Panc1 (cell line): Measurements from ENCODE around the gene HOXC9. TPM values are rescaled to one million over a fixed set of nuclear protein-coding genes. Genes with fewer than 3 reads are reported as not detected.

Experiments used
- ATAC-seq: fragments of 200-7000 bp; cut with Tn5 transposase; 2 replicates; pipeline ENCODE4 v1.9.1; 2020; ENCODE audit warnings: mild to moderate bottlenecking, moderate library complexity
- BruUV-seq: library from RNA; stranded (reverse); fragments of 400-500 nt; replicated peaks from 2 replicates; lab custom pipeline; 2021; lab: Mats Ljungman, UMichigan
- CTCF ChIA-PET: fragments of 300-600 bp; sonication (Branson Sonifier 250); formaldehyde crosslinking; loops from one replicate; lab custom pipeline; 2022; ENCODE audit warnings: antibody characterized with exemption; lab: Charles Lee
- POLR2A ChIA-PET: fragments of 300-600 bp; sonication (Branson Sonifier 250); formaldehyde crosslinking; loops from one replicate; lab custom pipeline; 2022; ENCODE audit warnings: antibody characterized with exemption; lab: Charles Lee
- DNase-seq: peaks from one replicate; pipeline ENCODE4 v3.0.0-alpha.2; 2010; ENCODE audit warnings: low read depth, low spot score
- H3K27ac ChIP-seq: 2 replicates; pipeline ENCODE4 v1.5.1; 2011; ENCODE audit warnings: mild to moderate bottlenecking, low read length, inconsistent platforms
- H3K27me3 ChIP-seq: fragments of 200-500 bp; sonication (Bioruptor generic); 2 replicates; pipeline ENCODE4 v1.6.0; 2014; ENCODE audit warnings: low read length, inconsistent platforms; ENCODE audit not compliant: control insufficient read depth, insufficient read depth
- H3K36me3 ChIP-seq: fragments of 200-500 bp; sonication (Bioruptor generic); 2 replicates; pipeline ENCODE4 v1.5.1; 2014; ENCODE audit warnings: inconsistent platforms, mild to moderate bottlenecking, low read length, moderate library complexity; ENCODE audit not compliant: control insufficient read depth, insufficient read depth
- H3K4me1 ChIP-seq: 2 replicates; pipeline ENCODE4 v1.5.1; 2011; ENCODE audit warnings: inconsistent platforms, mild to moderate bottlenecking, low read length, moderate library complexity; ENCODE audit not compliant: control insufficient read depth, insufficient read depth
- H3K4me3 ChIP-seq, 2 experiments: 2 replicates each; pipeline ENCODE4 v1.5.1; 2011 to 2012; ENCODE audit warnings: low read depth in 2 of 2, low read length in 2 of 2, mild to moderate bottlenecking in 2 of 2, inconsistent platforms in 1 of 2, moderate library complexity in 1 of 2
- H3K9me3 ChIP-seq: fragments of 200-500 bp; sonication (Bioruptor generic); 2 replicates; pipeline ENCODE4 v1.5.1; 2014; ENCODE audit warnings: low read depth, mild to moderate bottlenecking, inconsistent platforms, low read length, moderate library complexity; ENCODE audit not compliant: control insufficient read depth, insufficient read depth
- CTCF ChIP-seq: fragments of 450-650 bp; IDR thresholded peaks from 2 replicates; pipeline ENCODE4 v1.5.1; 2017; ENCODE audit warnings: mild to moderate bottlenecking
- POLR2AphosphoS5 ChIP-seq: IDR thresholded peaks from 2 replicates; pipeline ENCODE4 v1.6.1; 2012; ENCODE audit warnings: mild to moderate bottlenecking, low read depth, low read length, moderate library complexity
- REST ChIP-seq, 2 experiments: IDR thresholded peaks; 2 replicates each; pipeline ENCODE4 v1.6.1; 2011 to 2012; ENCODE audit warnings: low read depth in 2 of 2, control low read depth in 1 of 2, low read length in 1 of 2, mild to moderate bottlenecking in 1 of 2, moderate library complexity in 1 of 2; ENCODE audit not compliant: insufficient read depth in 1 of 2
- SIN3A ChIP-seq: IDR thresholded peaks from 2 replicates; pipeline ENCODE4 v1.6.1; 2012; ENCODE audit warnings: low read depth, mild to moderate bottlenecking, low read length, moderate library complexity, borderline replicate concordance; ENCODE audit not compliant: insufficient read depth
- TCF7L2 ChIP-seq: IDR thresholded peaks from 2 replicates; pipeline ENCODE4 v1.6.1; 2011; ENCODE audit warnings: mild to moderate bottlenecking, low read depth, low read length, inconsistent platforms
- in situ Hi-C: cut with HindIII; loops from 2 replicates; pipeline ENCODE4 v1.10.0; 2016; ENCODE audit warnings: low sequenced_read_pairs, low pct_unique_long_range_greater_than_20kb
- intact Hi-C: fragments of 100-400 bp; cut with micrococcal nuclease; formaldehyde crosslinking; loops from one replicate; pipeline ENCODE4 v1.10.0; 2022; ENCODE audit not compliant: unreplicated experiment
- total RNA-seq: library from RNA; stranded (reverse); gene quantifications from one replicate; pipeline ENCODE4 v1.2.1, GENCODE V29; 2021; ENCODE audit not compliant: unreplicated experiment

Gene HOXC9
- total RNA-seq, 1 experiment from 2014 or later = 37.2 TPM

GRCh38 chr12:54030889-54031471 is 31.0 kb downstream of the HOXC9 start:
- in situ Hi-C loops (no loop called here), intact Hi-C loops (no loop called here)
- no peak for ATAC-seq

GRCh38 chr12:54031480-54031879 is 31.5 kb downstream of the HOXC9 start:
- ChIA-PET POLR2A (no interaction called here), CTCF (interaction anchor here (0.5 to 1.8 kb wide), 8 partner anchors 47 to 278 kb away, joined by 3 to 19 read pairs (median 6); partner anchors contain the start of gene HOXC10)
- no peak overlapping the region for H3K4me3 ChIP-seq
- H3K4me1 ChIP-seq = peaks cover 95% of the 10 kb centered on the region
- in situ Hi-C loops = no loop called here
- intact Hi-C loops = no loop called here
- H3K36me3 ChIP-seq = peaks cover 4% of the 10 kb centered on the region; the same call in 1 of the 2 replicates
- peak overlapping the region; percentile 78 for H3K27ac ChIP-seq
- DNase-seq (no peak), ATAC-seq (no peak)
- no TSS peak for BruUV-seq
- TF ChIP-seq REST (IDR thresholded peaks at IDR 0.05; ENCODE audit: insufficient read depth in 1 of 2, low read depth in 2 of 2, low read length in 1 of 2) = no peak
- TF ChIP-seq POLR2AphosphoS5 = no peak
- TF ChIP-seq SIN3A = no peak
- TF ChIP-seq TCF7L2 = no peak
- TF ChIP-seq CTCF = no peak
- no peaks in the 10 kb centered on the region for H3K9me3 ChIP-seq
- no peaks in the 10 kb centered on the region for H3K27me3 ChIP-seq

More at GRCh38 chr12:54030889-54031471, 31.0 kb downstream of the HOXC9 start:
- TF ChIP-seq SIN3A (no peak), REST (IDR thresholded peaks at IDR 0.05; ENCODE audit: insufficient read depth in 1 of 2, low read depth in 2 of 2, low read length in 1 of 2) (no peak), CTCF (no peak), TCF7L2 (no peak), POLR2AphosphoS5 (no peak)
- CTCF ChIA-PET = interaction anchor here (0.6 to 1.5 kb wide), 3 partner anchors 46 to 189 kb away, joined by 3 to 19 read pairs (median 7); partner anchors contain the start of gene HOXC10
- Histone ChIP-seq H3K9me3 (no peaks in the 10 kb centered on the region), H3K4me1 (peaks cover 95% of the 10 kb centered on the region), H3K36me3 (peaks cover 4% of the 10 kb centered on the region; the same call in 1 of the 2 replicates), H3K27me3 (no peaks in the 10 kb centered on the region), H3K27ac (peak overlapping the region; percentile 78), H3K4me3 (no peak overlapping the region)
- POLR2A ChIA-PET = no interaction called here
- DNase-seq = no peak
- BruUV-seq = no TSS peak
